ENCODE results near the gene ECM2. TPM values are rescaled to one million over a fixed set of nuclear protein-coding genes. Genes with fewer than 3 reads are reported as not detected.

ECM2 gene
- total RNA-seq, 1 experiment from 2014 or later = not detected

GRCh38 chr9:92467041-92467440 lies 68.7 kb downstream of the ECM2 start:
- no peak for DNase-seq (ENCODE audit: low spot score)

DNA sequence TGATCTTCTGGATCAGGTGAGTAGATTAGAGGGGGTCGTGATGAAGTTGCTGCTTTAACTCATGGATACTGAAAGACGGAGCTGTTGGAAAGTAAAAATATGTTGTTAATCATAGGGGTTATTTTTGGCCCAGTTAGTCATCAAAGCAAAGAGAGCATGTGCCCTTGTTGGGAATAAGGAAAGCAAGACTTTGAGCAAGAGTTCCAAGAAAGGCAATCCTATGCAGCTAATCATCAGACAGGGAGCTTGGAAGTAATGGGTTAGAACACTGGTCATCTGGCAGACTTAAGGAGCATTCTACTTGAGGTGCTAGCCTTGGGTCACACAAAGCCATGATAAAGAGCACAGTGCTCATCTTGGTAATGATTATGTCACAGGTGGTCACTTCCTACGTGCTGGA lies 71.8 kb downstream of the ECM2 start:
- DNase-seq (ENCODE audit: low spot score) = peak; percentile 54

- no peak for DNase-seq (ENCODE audit: low spot score)
Observed at GRCh38 chr9:92463387-92463786, 72.4 kb downstream of the ECM2 start.

- no peak for DNase-seq (ENCODE audit: low spot score)
Observed at GRCh38 chr9:92457576-92457975, 78.2 kb downstream of the ECM2 start.

DNA sequence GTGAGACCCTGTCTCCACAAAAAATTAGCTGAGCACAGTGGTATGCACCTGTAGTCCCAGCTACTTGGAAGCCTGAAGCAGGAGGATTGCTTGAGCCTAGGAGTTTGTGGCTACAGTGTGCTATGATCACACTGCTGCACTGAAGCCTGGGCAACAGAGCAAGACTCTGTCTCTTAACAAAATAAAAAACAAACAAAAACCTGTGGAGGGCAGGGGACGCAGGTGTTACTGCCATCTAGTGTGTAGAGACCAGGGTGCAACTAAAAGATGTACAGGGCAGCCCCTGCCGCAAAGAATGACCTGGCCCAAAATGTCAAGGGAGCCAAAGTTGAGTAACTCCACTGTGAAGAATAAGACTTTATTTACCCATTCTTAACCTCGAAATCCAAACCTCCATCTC lies 80.6 kb downstream of the ECM2 start:
- DNase-seq (ENCODE audit: low spot score) = peak; percentile 9

DNA sequence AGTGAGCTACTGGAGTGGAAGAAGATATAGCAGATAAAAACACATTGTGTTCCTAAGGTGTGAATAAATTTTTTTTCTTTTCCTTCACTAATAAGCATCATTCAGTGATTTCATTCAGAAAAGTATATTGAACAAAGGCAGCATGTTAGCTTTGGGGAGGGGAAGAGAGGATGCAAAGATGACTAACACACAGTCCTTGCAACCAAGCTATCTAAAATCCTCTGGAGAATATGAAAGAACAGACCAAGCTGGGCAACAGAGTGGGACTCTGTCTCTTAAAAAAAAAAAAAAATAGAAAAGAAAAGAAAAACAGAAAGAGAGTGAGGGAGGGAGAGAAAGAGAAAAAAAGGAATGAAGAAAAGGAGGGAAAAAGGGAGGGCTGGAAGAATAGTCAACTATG lies 89.3 kb downstream of the ECM2 start:
- no peak for DNase-seq (ENCODE audit: low spot score)

Other genes with a start within 250 kb of the ECM2 start
- gene IARS1, start 242.3 kb downstream of the ECM2 start, total RNA-seq (2014; rRNA removed; shearing (Covaris generic)) = 204 and 212 TPM in 2 replicates
- gene NOL8, start 210.6 kb downstream of the ECM2 start, total RNA-seq (2014; rRNA removed; shearing (Covaris generic)) = 28.6 and 29.5 TPM in 2 replicates
- 11.6 and 19.0 TPM in 2 replicates for gene CENPP, start 210.0 kb downstream of the ECM2 start, total RNA-seq (2014; rRNA removed; shearing (Covaris generic))
- gene OGN, start 131.4 kb downstream of the ECM2 start, total RNA-seq (2014; rRNA removed; shearing (Covaris generic)) = not detected in 2 replicates
- gene OMD, start 111.5 kb downstream of the ECM2 start, total RNA-seq (2014; rRNA removed; shearing (Covaris generic)) = not detected in 2 replicates
- not detected in 2 replicates for gene ASPN, start 53.5 kb downstream of the ECM2 start, total RNA-seq (2014; rRNA removed; shearing (Covaris generic))
- gene IPPK, start 134.1 kb upstream of the ECM2 start, total RNA-seq (2014; rRNA removed; shearing (Covaris generic)) = 17.0 and 18.1 TPM in 2 replicates
- gene BICD2, start 228.8 kb upstream of the ECM2 start, total RNA-seq (2014; rRNA removed; shearing (Covaris generic)) = 29.8 and 31.7 TPM in 2 replicates